Lung (tissue), 16 donors: ENCODE measurements around the gene HOXA4. TPM values are rescaled to one million over a fixed set of nuclear protein-coding genes. Genes with fewer than 3 reads are reported as not detected.
A peak's percentile ranks its signal among the peaks of the same experiment; 100 is the strongest.

Source experiments
- ATAC-seq: fragments of 200-7000 bp; cut with Tn5 transposase; one replicate; pipeline ENCODE4 v1.9.1; 2020; ENCODE audit warnings: moderate number of reproducible peaks; ENCODE audit not compliant: insufficient read depth, low FRiP score
- DNase-seq, 3 donors: peaks; one replicate each; pipeline ENCODE4 v3.0.0-alpha.2; 2013 to 2017
- H3K27ac ChIP-seq, 2 donors: one replicate each; pipeline ENCODE4 v1.5.1; 2013; ENCODE audit warnings: mild to moderate bottlenecking in 2 of 2, moderate library complexity in 2 of 2, control low read depth in 1 of 2, inconsistent platforms in 1 of 2, low read depth in 1 of 2, low read length in 1 of 2
- H3K27me3 ChIP-seq, 3 donors: one replicate each; pipeline ENCODE4 v1.5.1; 2013; ENCODE audit warnings: low read length in 2 of 3; ENCODE audit not compliant: control insufficient read depth in 3 of 3, insufficient read depth in 3 of 3
- H3K36me3 ChIP-seq, 4 donors: one replicate each; pipeline ENCODE4 v1.5.1; 2013; ENCODE audit warnings: low read length in 4 of 4, mild to moderate bottlenecking in 1 of 4, moderate library complexity in 1 of 4; ENCODE audit not compliant: control insufficient read depth in 4 of 4, insufficient read depth in 4 of 4
- H3K4me1 ChIP-seq, 5 donors: one replicate each; pipeline ENCODE4 v1.5.1; 2013; ENCODE audit warnings: low read length in 5 of 5, mild to moderate bottlenecking in 2 of 5, moderate library complexity in 1 of 5; ENCODE audit not compliant: control insufficient read depth in 5 of 5, insufficient read depth in 5 of 5
- H3K4me3 ChIP-seq: one replicate; pipeline ENCODE4 v1.5.1; 2013; ENCODE audit warnings: mild to moderate bottlenecking, control low read depth, moderate library complexity
- H3K9ac ChIP-seq, 2 donors: one replicate each; pipeline ENCODE4 v1.5.1; 2013; ENCODE audit warnings: low read length in 2 of 2, control low read depth in 1 of 2; ENCODE audit not compliant: insufficient read depth in 1 of 2
- H3K9me3 ChIP-seq, 4 donors: one replicate each; pipeline ENCODE4 v1.5.1; 2013; ENCODE audit warnings: low read length in 3 of 4, mild to moderate bottlenecking in 1 of 4, moderate library complexity in 1 of 4; ENCODE audit not compliant: control insufficient read depth in 4 of 4, insufficient read depth in 3 of 4
- WGBS, 2 donors: extraction: QIAGEN DNeasy Blood & Tissue Kit; methylation state at CpG; one replicate each; pipeline ENCODE4 v1.1.7; 2013; 5-methylcytosine and 5-hydroxymethylcytosine counted together
- long read RNA-seq, 5 donors: transcript quantifications; one replicate each; lab custom pipeline, GENCODE V29; 2026
- polyA plus RNA-seq, 2 donors: library from polyadenylated mRNA; stranded (reverse); fragments of 200-250 nt; gene quantifications; one replicate each; pipeline ENCODE4 v1.2.1, GENCODE V29; 2013
- total RNA-seq, 2 donors: library from RNA; depleted of rRNA in 1 of 2; stranded (reverse); fragments of >200 nt in 1 of 2; gene quantifications; one replicate each; pipeline ENCODE4 v1.2.1, GENCODE V29; 2014 to 2021
- TF ChIP-seq, protein P1 (sequence below): IDR thresholded peaks from 2 replicates; pipeline ENCODE4 v1.5.1; 2012; ENCODE audit warnings: mild to moderate bottlenecking; ENCODE audit errors: control extremely low read depth, extremely low read depth
- donor health status: control.
- donor health status: control.
- donor health status: Bipolar disorder and iron deficiency.
- donor health status: healthy.
- donor health status: DM: yes; HTN: yes; CAD: no.

The HOXA4 gene
- 1 to 10 TPM; 2.7 to 4.4 TPM for total RNA-seq
- polyA plus RNA-seq: 1 to 10 TPM; 3.8 to 6.0 TPM
- long read RNA-seq, donor 1, transcript HOXA4-204 (2 exons, 1,728 nt): major isoform, 16 of 16 reads
- long read RNA-seq, donor 1, partial matches to known transcripts: 0 of 16 reads
- long read RNA-seq, donor 1, other reads (novel, unspliced or antisense): 0 of 16 reads
- long read RNA-seq, donor 2, partial matches to known transcripts: 0 of 4 reads
- long read RNA-seq, donor 2, other reads (novel, unspliced or antisense): 0 of 4 reads
- long read RNA-seq, donor 3, partial matches to known transcripts: 0 of 2 reads
- long read RNA-seq, donor 3, other reads (novel, unspliced or antisense): 0 of 2 reads
- long read RNA-seq, donor 4, transcript HOXA4-204 (2 exons, 1,728 nt): major isoform, 9 of 9 reads
- long read RNA-seq, donor 4, partial matches to known transcripts: 0 of 9 reads
- long read RNA-seq, donor 4, other reads (novel, unspliced or antisense): 0 of 9 reads
- long read RNA-seq, donor 5, transcript HOXA4-204 (2 exons, 1,728 nt): major isoform, 11 of 11 reads
- long read RNA-seq, donor 5, partial matches to known transcripts: 0 of 11 reads
- long read RNA-seq, donor 5, other reads (novel, unspliced or antisense): 0 of 11 reads

DNA sequence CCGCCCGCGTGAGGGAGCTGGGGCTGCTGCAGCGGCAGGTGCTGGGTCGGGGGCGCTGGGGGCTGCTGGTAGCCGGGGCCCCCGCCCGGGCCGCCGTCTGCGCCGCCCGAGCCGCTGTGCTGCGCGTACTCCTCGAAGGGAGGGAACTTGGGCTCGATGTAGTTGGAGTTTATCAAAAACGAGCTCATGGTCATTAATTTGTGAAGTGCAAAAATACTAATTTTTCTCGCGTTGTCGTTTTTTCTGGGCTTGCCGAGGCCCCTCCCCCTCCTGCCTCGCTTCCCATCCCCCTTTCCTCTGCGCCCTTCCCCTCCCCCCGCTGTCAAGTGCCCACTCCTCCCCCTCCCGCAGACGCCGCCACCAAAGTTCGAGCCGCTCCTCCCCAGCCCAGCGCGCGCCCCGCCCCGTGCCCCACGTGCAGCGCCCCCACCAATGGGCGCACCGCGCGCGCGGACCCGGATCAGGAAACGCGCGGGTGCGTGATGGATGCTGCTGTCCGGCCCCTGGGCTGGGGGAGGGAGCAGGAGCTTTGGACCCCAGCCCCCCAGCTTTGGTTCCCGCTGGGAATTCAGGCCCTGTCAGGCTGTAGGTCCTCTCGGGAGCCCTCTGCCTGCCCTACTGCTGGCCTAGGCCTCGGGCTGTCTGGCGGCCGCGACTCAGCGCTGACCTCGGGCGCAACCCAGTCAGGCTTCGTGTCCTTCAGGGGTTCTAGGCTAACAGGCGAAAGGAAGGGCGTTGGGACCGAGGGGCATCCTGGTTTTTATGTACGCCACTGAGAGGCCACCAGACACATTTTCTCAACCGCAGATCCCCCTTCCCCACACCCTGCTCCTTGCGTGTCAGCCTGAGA, at the start of gene HOXA4:
Gene HOXA4, minus strand, starts transcription at position 218 of the 850 bp plus-strand sequence. Its CDS starts 24 bp downstream, at position 194.
- Histone ChIP-seq H3K36me3 (peaks cover 0 to 25% (median 5%) of the 10 kb centered on the region in 4 donors), H3K27me3 (peaks cover 0 to 73% (median 10%) of the 10 kb centered on the region in 3 donors), H3K4me1 (peaks cover 4 to 86% (median 11%) of the 10 kb centered on the region in 5 donors), H3K27ac (peak within 1 kb of the TSS in 1 of 2 donors; percentile 95), H3K9me3 (no peaks in the 10 kb centered on the region), H3K9ac (peak within 1 kb of the TSS in 1 of 2 donors; percentile 92), H3K4me3 (peak within 1 kb of the TSS; percentile 78)
- DNase-seq (peak; percentile 96 to 97 (median 96)), ATAC-seq (peak; percentile 95)
- TF ChIP-seq, protein P1, sequence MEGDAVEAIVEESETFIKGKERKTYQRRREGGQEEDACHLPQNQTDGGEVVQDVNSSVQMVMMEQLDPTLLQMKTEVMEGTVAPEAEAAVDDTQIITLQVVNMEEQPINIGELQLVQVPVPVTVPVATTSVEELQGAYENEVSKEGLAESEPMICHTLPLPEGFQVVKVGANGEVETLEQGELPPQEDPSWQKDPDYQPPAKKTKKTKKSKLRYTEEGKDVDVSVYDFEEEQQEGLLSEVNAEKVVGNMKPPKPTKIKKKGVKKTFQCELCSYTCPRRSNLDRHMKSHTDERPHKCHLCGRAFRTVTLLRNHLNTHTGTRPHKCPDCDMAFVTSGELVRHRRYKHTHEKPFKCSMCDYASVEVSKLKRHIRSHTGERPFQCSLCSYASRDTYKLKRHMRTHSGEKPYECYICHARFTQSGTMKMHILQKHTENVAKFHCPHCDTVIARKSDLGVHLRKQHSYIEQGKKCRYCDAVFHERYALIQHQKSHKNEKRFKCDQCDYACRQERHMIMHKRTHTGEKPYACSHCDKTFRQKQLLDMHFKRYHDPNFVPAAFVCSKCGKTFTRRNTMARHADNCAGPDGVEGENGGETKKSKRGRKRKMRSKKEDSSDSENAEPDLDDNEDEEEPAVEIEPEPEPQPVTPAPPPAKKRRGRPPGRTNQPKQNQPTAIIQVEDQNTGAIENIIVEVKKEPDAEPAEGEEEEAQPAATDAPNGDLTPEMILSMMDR: no peak
- WGBS, 2 donors: 14 to 22% methylated on average over 63 to 67 of the region's 67 CpGs

DNA sequence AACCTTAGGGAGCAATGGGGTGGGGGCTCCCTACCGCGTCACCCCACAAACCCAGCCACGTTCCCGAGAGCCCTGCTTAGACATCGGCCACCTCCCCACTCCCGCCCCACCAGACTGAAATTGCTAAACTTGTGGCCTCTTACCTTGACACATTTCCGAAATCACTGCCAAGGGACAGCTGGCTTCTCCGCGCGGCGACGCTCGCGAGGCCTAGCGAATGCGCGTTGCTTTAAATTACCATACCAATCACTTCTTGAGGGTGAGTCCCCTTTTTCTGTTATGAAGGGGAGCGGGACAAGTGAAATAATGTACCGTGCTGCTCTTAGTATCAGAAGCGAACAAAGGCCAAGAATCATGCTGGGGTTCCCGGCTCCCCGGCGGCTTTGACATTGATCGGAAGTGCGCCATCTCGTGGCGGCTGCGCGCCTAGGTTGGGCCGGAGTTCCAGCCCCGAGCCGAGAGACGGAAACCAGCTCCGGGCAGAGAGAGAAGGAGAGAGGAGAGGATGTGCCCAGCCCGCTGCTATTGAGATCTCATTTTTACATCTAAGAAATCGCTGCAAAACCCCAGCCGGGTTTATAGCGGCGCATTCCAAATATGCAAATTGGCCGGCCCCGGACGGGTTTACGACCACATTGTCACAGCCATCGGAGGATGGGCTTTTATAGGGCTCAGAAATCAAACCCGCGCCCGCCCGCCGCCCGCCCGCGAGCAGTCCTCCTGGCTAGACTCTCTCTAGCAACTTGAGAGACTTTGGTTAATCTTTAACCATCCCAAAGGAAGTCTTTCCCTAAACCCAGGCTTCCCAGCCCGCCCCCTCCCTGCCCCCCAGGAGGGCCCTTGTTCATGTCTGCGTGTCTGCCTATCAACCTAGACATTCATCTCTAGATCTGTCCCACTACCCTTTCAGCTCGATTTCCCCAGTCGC, 49.2 kb upstream of the HOXA4 start:
- Histone ChIP-seq H3K9me3 (peaks cover 0 to 9% (median 0%) of the 10 kb centered on the region in 4 donors), H3K36me3 (no peaks in the 10 kb centered on the region), H3K4me1 (peaks cover 0 to 19% (median 9%) of the 10 kb centered on the region in 5 donors), H3K9ac (no peak overlapping the region), H3K27me3 (peaks cover 17 to 97% (median 84%) of the 10 kb centered on the region in 3 donors), H3K4me3 (no peak overlapping the region), H3K27ac (no peak overlapping the region)
- TF ChIP-seq, protein P1: peak; percentile 35
- WGBS, 2 donors: 12 to 15% methylated on average over 56 of the region's 56 CpGs
- peak; percentile 83 to 86 (median 83) for DNase-seq
- peak; percentile 59 for ATAC-seq

DNA sequence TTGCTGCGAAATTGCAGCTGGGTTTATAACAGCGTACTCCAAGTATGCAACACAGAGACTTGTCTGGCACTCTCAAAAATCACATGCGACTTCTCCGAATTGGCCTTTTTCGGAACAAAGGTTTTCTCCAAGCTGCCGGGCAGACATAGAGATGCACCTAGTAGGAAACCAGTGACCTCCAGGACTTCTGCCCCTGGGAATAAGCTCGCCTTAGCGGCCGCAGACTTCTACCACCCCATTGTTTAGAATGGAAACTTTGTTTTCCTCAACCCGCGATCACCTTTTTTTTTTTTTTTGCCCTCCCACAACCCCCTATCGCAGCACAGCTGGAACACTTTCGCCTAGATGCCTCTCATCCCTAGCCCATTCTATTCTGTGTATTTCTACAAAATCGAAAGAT, 48.5 kb upstream of the HOXA4 start:
- no peak overlapping the region for H3K27ac ChIP-seq
- 57 to 72% methylated on average over 14 of the region's 14 CpGs for WGBS, 2 donors
- no peaks in the 10 kb centered on the region for H3K36me3 ChIP-seq
- no peak overlapping the region for H3K4me3 ChIP-seq
- no peak overlapping the region for H3K9ac ChIP-seq
- H3K9me3 ChIP-seq: peaks cover 0 to 6% (median 0%) of the 10 kb centered on the region in 4 donors
- TF ChIP-seq, protein P1: no peak
- peaks cover 20 to 98% (median 83%) of the 10 kb centered on the region in 3 donors for H3K27me3 ChIP-seq
- DNase-seq (peak in 2 of 3 donors; percentile 19 to 24), ATAC-seq (no peak)
- peaks cover 0 to 18% (median 11%) of the 10 kb centered on the region in 5 donors for H3K4me1 ChIP-seq
